Upper lobe of left lung (tissue), 4 donors: ENCODE data around the gene TPGS1.

Experiments
- EP300 ChIP-seq, 4 donors: sonication (generic); formaldehyde crosslinking; IDR thresholded peaks; one replicate each; pipeline ENCODE4 v1.5.1; 2017; ENCODE audit warnings: antibody characterized with exemption in 4 of 4, control low read depth in 2 of 4
- POLR2A ChIP-seq, 4 donors: fragments of 450-650 bp; IDR thresholded peaks; one replicate each; pipeline ENCODE4 v1.5.1; 2016 to 2017; ENCODE audit warnings: antibody characterized with exemption in 4 of 4, mild to moderate bottlenecking in 2 of 4
- TF ChIP-seq, protein P1 (sequence below), 6 experiments: fragments of 450-650 bp in 4 of 6; fragments of 200-600 bp in 2 of 6; sonication (generic) in 2 of 6; IDR thresholded peaks; one replicate each; pipeline ENCODE4 v1.5.1; 2016 to 2019; ENCODE audit warnings: antibody characterized with exemption in 6 of 6

DNA sequence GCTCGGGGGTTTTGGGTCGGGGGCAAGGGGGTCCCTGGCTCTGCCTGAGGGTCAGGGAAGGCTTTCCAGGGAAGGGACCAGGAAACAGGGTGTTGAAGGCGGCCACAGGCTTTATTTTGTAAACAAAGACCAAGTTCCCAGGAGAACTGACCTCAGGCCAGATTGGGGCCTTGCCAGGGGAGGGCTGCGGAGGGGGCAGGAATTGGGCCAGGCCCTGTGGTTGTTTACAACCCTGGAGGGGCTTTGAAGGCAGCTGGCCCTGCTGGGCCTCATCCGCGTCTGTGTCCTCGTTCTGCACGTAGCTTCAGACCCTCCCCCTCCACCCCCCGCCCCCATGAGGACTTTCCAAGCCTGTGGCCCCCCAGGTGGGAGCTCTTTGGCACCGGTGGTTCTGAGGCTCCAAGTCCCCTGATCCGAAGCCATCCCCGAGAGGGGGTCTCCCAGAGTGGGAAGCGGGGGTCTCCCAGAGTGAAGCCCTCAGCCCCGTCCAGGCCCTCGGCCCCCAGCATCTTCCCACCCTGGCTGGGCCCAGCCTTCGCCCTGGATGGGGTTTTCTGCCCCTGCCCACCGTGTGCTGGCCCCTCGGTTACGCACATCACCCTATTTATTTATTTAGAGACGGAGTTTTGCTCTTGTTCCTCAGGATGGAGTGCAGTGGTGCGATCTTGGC lies 51.6 kb downstream of the TPGS1 start:
- TF ChIP-seq POLR2A (IDR thresholded peaks at IDR 0.05), result no peak
- TF ChIP-seq EP300 (IDR thresholded peaks at IDR 0.05), result no peak
- TF ChIP-seq, protein P1, sequence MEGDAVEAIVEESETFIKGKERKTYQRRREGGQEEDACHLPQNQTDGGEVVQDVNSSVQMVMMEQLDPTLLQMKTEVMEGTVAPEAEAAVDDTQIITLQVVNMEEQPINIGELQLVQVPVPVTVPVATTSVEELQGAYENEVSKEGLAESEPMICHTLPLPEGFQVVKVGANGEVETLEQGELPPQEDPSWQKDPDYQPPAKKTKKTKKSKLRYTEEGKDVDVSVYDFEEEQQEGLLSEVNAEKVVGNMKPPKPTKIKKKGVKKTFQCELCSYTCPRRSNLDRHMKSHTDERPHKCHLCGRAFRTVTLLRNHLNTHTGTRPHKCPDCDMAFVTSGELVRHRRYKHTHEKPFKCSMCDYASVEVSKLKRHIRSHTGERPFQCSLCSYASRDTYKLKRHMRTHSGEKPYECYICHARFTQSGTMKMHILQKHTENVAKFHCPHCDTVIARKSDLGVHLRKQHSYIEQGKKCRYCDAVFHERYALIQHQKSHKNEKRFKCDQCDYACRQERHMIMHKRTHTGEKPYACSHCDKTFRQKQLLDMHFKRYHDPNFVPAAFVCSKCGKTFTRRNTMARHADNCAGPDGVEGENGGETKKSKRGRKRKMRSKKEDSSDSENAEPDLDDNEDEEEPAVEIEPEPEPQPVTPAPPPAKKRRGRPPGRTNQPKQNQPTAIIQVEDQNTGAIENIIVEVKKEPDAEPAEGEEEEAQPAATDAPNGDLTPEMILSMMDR (IDR thresholded peaks at IDR 0.05), result no peak
